NB4 (cell line): ENCODE results near the gene NCL.

Source experiments
- DNase-seq: peaks from one replicate; pipeline ENCODE4 v3.0.0; 2010; ENCODE audit warnings: low read depth
- H3K4me3 ChIP-seq: one replicate; pipeline ENCODE4 v1.5.1; 2011; ENCODE audit warnings: mild to moderate bottlenecking, low read depth, low read length, moderate library complexity
- CTCF ChIP-seq: IDR thresholded peaks from one replicate; pipeline ENCODE4 v1.5.1; 2012; ENCODE audit warnings: low read depth, low read length
- MAX ChIP-seq: IDR thresholded peaks from 2 replicates; pipeline ENCODE4 v1.6.1; 2011; ENCODE audit warnings: low read depth, low read length
- MYC ChIP-seq: IDR thresholded peaks from 2 replicates; pipeline ENCODE4 v1.6.1; 2011; ENCODE audit warnings: low read depth, low read length
- POLR2A ChIP-seq: IDR thresholded peaks from 2 replicates; pipeline ENCODE4 v1.6.1; 2011; ENCODE audit warnings: mild to moderate bottlenecking; ENCODE audit not compliant: insufficient read length; ENCODE audit errors: extremely low read depth

Gene NCL

GRCh38 chr2:231423176-231423575, 41.1 kb downstream of the NCL start:
- TF ChIP-seq CTCF (no peak), MYC (no peak), POLR2A (no peak), MAX (no peak)
- H3K4me3 ChIP-seq, result no peak overlapping the region

GRCh38 chr2:231422056-231422455, 42.2 kb downstream of the NCL start:
- no peak overlapping the region for H3K4me3 ChIP-seq
- DNase-seq, result no peak
- TF ChIP-seq MYC (no peak), MAX (no peak), CTCF (no peak), POLR2A (no peak)

More at GRCh38 chr2:231423176-231423575, 41.1 kb downstream of the NCL start:
- DNase-seq, result no peak

GRCh38 chr2:231421051-231421580, 43.2 kb downstream of the NCL start:
- no peak overlapping the region for H3K4me3 ChIP-seq
- no peak for TF ChIP-seq CTCF
- TF ChIP-seq MYC, result no peak
- TF ChIP-seq MAX, result no peak
- no peak for TF ChIP-seq POLR2A
- no peak for DNase-seq

GRCh38 chr2:231418820-231419640, 45.3 kb downstream of the NCL start:
- TF ChIP-seq MYC, result no peak
- TF ChIP-seq MAX, result no peak
- no peak for TF ChIP-seq CTCF
- TF ChIP-seq POLR2A, result no peak
- H3K4me3 ChIP-seq, result no peak overlapping the region
- DNase-seq, result no peak

GRCh38 chr2:231415029-231415428, 49.3 kb downstream of the NCL start:
- peak; percentile 46 for DNase-seq
- no peak overlapping the region for H3K4me3 ChIP-seq
- TF ChIP-seq CTCF (no peak), MAX (no peak), POLR2A (no peak), MYC (no peak)
